IMR-90 (cell line): ENCODE measurements around the gene PACS1. TPM values are rescaled to one million over a fixed set of nuclear protein-coding genes. Genes with fewer than 3 reads are reported as not detected.
A peak's percentile ranks its signal among the peaks of the same experiment; 100 is the strongest.

Experiments
- ATAC-seq: fragments of 200-7000 bp; cut with Tn5 transposase; 2 replicates; pipeline ENCODE4 v1.9.1; 2020; ENCODE audit warnings: low read depth, mild to moderate bottlenecking, moderate library complexity
- BruUV-seq: library from RNA; stranded (reverse); fragments of 400-500 nt; replicated peaks from 2 replicates; lab custom pipeline; 2021; lab: Mats Ljungman, UMichigan
- CTCF ChIA-PET: fragments of 300-600 bp; formaldehyde crosslinking; extraction: SDS; loops from one replicate; lab custom pipeline; 2021; ENCODE audit warnings: antibody characterized with exemption; lab: Yijun Ruan, JAX
- POLR2A ChIA-PET: fragments of 300-600 bp; sonication (Branson Sonifier 250); formaldehyde crosslinking; loops from one replicate; lab custom pipeline; 2022; ENCODE audit warnings: antibody characterized with exemption; ENCODE audit not compliant: unreplicated experiment; lab: Charles Lee
- DNase-seq: peaks from one replicate; pipeline ENCODE4 v3.0.0; 2013
- H2AFZ ChIP-seq: replicated peaks from 2 replicates; pipeline ENCODE3; 2013; ENCODE audit warnings: low read length, mild to moderate bottlenecking; ENCODE audit not compliant: poor library complexity
- H2AK5ac ChIP-seq: 2 replicates; pipeline ENCODE4 v1.6.1; 2013; ENCODE audit warnings: low read depth, low read length, inconsistent platforms
- H2AK9ac ChIP-seq: replicated peaks from 2 replicates; pipeline ENCODE3; 2013; ENCODE audit warnings: mild to moderate bottlenecking, low read depth, low read length, moderate library complexity; ENCODE audit not compliant: poor library complexity
- H2BK120ac ChIP-seq: 2 replicates; pipeline ENCODE4 v1.6.1; 2013; ENCODE audit warnings: low read depth, low read length, inconsistent platforms
- H2BK15ac ChIP-seq: 3 replicates; pipeline ENCODE4 v1.6.1; 2013; ENCODE audit warnings: low read depth, low read length, inconsistent platforms
- H2BK20ac ChIP-seq: 2 replicates; pipeline ENCODE4 v1.6.1; 2013; ENCODE audit warnings: low read depth, mild to moderate bottlenecking, inconsistent platforms, low read length, moderate library complexity
- H2BK5ac ChIP-seq: 2 replicates; pipeline ENCODE4 v1.6.1; 2013; ENCODE audit warnings: mild to moderate bottlenecking, low read depth, low read length, inconsistent platforms; ENCODE audit not compliant: poor library complexity, severe bottlenecking
- H3K14ac ChIP-seq: replicated peaks from 2 replicates; pipeline ENCODE4 v1.6.1; 2013; ENCODE audit warnings: low read depth, low read length, inconsistent platforms
- H3K18ac ChIP-seq: 2 replicates; pipeline ENCODE4 v1.6.1; 2013; ENCODE audit warnings: low read depth, low read length, control low read depth
- H3K23ac ChIP-seq: 2 replicates; pipeline ENCODE4 v1.6.1; 2013; ENCODE audit warnings: low read depth, low read length, inconsistent platforms
- H3K27ac ChIP-seq: 2 replicates; pipeline ENCODE4 v1.5.1; 2013; ENCODE audit warnings: mild to moderate bottlenecking, control low read depth, low read length; ENCODE audit not compliant: insufficient read depth
- H3K27me3 ChIP-seq: 2 replicates; pipeline ENCODE4 v1.6.1; 2013; ENCODE audit warnings: low read length; ENCODE audit not compliant: control insufficient read depth, insufficient read depth
- H3K36me3 ChIP-seq: 2 replicates; pipeline ENCODE4 v1.6.1; 2013; ENCODE audit warnings: low read length, mixed read lengths; ENCODE audit not compliant: control insufficient read depth, insufficient read depth
- H3K4ac ChIP-seq: 2 replicates; pipeline ENCODE4 v1.6.1; 2013; ENCODE audit warnings: low read depth, low read length, inconsistent platforms
- H3K4me1 ChIP-seq: 2 replicates; pipeline ENCODE4 v1.6.1; 2013; ENCODE audit warnings: low read length, mixed read lengths; ENCODE audit not compliant: control insufficient read depth, insufficient read depth
- H3K4me2 ChIP-seq: 2 replicates; pipeline ENCODE4 v1.6.1; 2013; ENCODE audit warnings: low read depth, mild to moderate bottlenecking, control low read depth, low read length, moderate library complexity
- H3K4me3 ChIP-seq: 2 replicates; pipeline ENCODE4 v1.5.1; 2013; ENCODE audit warnings: low read depth, mild to moderate bottlenecking, control low read depth, low read length, moderate library complexity; ENCODE audit not compliant: insufficient read depth
- H3K56ac ChIP-seq: 2 replicates; pipeline ENCODE4 v1.6.1; 2013; ENCODE audit warnings: low read length, inconsistent platforms; ENCODE audit not compliant: insufficient read depth; ENCODE audit errors: extremely low read depth
- H3K79me1 ChIP-seq, 2 experiments: 2 replicates each; pipeline ENCODE4 v1.6.1; 2013; ENCODE audit warnings: low read length in 2 of 2, inconsistent platforms in 1 of 2, low read depth in 1 of 2
- H3K9ac ChIP-seq: 2 replicates; pipeline ENCODE4 v1.6.1; 2013; ENCODE audit warnings: low read depth, low read length, control low read depth
- H3K9me1 ChIP-seq: 2 replicates; pipeline ENCODE4 v1.6.1; 2013; ENCODE audit warnings: low read length, inconsistent platforms; ENCODE audit not compliant: insufficient read depth
- H3K9me3 ChIP-seq: 2 replicates; pipeline ENCODE4 v1.6.1; 2013; ENCODE audit warnings: low read length; ENCODE audit not compliant: control insufficient read depth, insufficient read depth
- H4K20me1 ChIP-seq: 2 replicates; pipeline ENCODE4 v1.6.1; 2013; ENCODE audit warnings: low read length, inconsistent platforms; ENCODE audit not compliant: insufficient read depth
- H4K5ac ChIP-seq: 2 replicates; pipeline ENCODE4 v1.6.1; 2013; ENCODE audit warnings: mild to moderate bottlenecking, low read depth, low read length, control low read depth
- H4K8ac ChIP-seq, 2 experiments: 2 replicates each; pipeline ENCODE4 v1.6.1; 2013; ENCODE audit warnings: low read depth in 2 of 2, low read length in 2 of 2, control low read depth in 1 of 2, inconsistent platforms in 1 of 2
- H4K91ac ChIP-seq: 2 replicates; pipeline ENCODE4 v1.6.1; 2013; ENCODE audit warnings: low read depth, low read length, inconsistent platforms; ENCODE audit not compliant: insufficient read depth
- BHLHE40 ChIP-seq: fragments of 150-350 bp; IDR thresholded peaks from 2 replicates; pipeline ENCODE4 v1.6.1; 2016; ENCODE audit warnings: mild to moderate bottlenecking, low read depth, low read length
- CEBPB ChIP-seq: IDR thresholded peaks from 2 replicates; pipeline ENCODE4 v1.6.1; 2012; ENCODE audit warnings: low read depth, low read length, improper control_type of control experiment
- CHD1 ChIP-seq: IDR thresholded peaks from 2 replicates; pipeline ENCODE4 v1.6.1; 2012; ENCODE audit warnings: low read depth, low read length, improper control_type of control experiment
- CTCF ChIP-seq: conservative IDR thresholded peaks from 2 replicates; pipeline ENCODE4 v1.5.1; 2012; ENCODE audit warnings: mild to moderate bottlenecking, low read depth, low read length, improper control_type of control experiment
- FOS ChIP-seq: fragments of 150-350 bp; IDR thresholded peaks from 2 replicates; pipeline ENCODE4 v1.6.1; 2016; ENCODE audit warnings: low read depth, low read length
- MAFK ChIP-seq: IDR thresholded peaks from 2 replicates; pipeline ENCODE4 v1.6.1; 2012; ENCODE audit warnings: low read depth, low read length, improper control_type of control experiment
- MAZ ChIP-seq: IDR thresholded peaks from 2 replicates; pipeline ENCODE4 v1.6.1; 2012; ENCODE audit warnings: low read depth, mild to moderate bottlenecking, low read length, improper control_type of control experiment, moderate library complexity, borderline replicate concordance
- MXI1 ChIP-seq: IDR thresholded peaks from 2 replicates; pipeline ENCODE4 v1.6.1; 2012; ENCODE audit warnings: low read depth, mild to moderate bottlenecking, low read length, moderate library complexity, borderline replicate concordance
- NFE2L2 ChIP-seq: fragments of 150-350 bp; IDR thresholded peaks from 2 replicates; pipeline ENCODE4 v1.6.1; 2016; ENCODE audit warnings: low read depth, mild to moderate bottlenecking, low read length
- POLR2A ChIP-seq: IDR thresholded peaks from 2 replicates; pipeline ENCODE4 v1.6.1; 2012; ENCODE audit warnings: mild to moderate bottlenecking, low read depth, low read length
- RAD21 ChIP-seq: IDR thresholded peaks from 2 replicates; pipeline ENCODE4 v1.6.1; 2012; ENCODE audit warnings: low read length, improper control_type of control experiment
- RCOR1 ChIP-seq: IDR thresholded peaks from 2 replicates; pipeline ENCODE4 v1.6.1; 2012; ENCODE audit warnings: mild to moderate bottlenecking, low read length, improper control_type of control experiment; ENCODE audit not compliant: insufficient replicate concordance
- RFX5 ChIP-seq: IDR thresholded peaks from 2 replicates; pipeline ENCODE4 v1.8.0; 2012; ENCODE audit warnings: low read depth, mild to moderate bottlenecking, low read length, moderate library complexity
- SMC3 ChIP-seq: fragments of 150-350 bp; IDR thresholded peaks from 2 replicates; pipeline ENCODE4 v1.6.1; 2016; ENCODE audit warnings: low read depth, mild to moderate bottlenecking, antibody characterized with exemption, low read length, moderate library complexity
- WGBS, 2 experiments: methylation state at CpG; one replicate each; pipeline versions ENCODE4 v1.1.5 to v1.1.7; 2013; ENCODE audit warnings: missing lambda C conversion rate in 2 of 2; ENCODE audit not compliant: insufficient read length in 1 of 2; ENCODE audit errors: extremely low coverage in 2 of 2; 5-methylcytosine and 5-hydroxymethylcytosine counted together
- dilution Hi-C: fragments of 300-500 bp; cut with HindIII; formaldehyde crosslinking; loops from one replicate; pipeline ENCODE4 v1.14.3; 2018; ENCODE audit warnings: low sequenced_read_pairs; ENCODE audit not compliant: unreplicated experiment
- in situ Hi-C: fragments of 300-500 bp; cut with MboI; formaldehyde crosslinking; loops from 3 replicates; pipeline ENCODE4 v1.14.3; 2019; ENCODE audit warnings: low sequenced_read_pairs, inconsistent platforms, mixed read lengths
- intact Hi-C: fragments of 100-400 bp; cut with micrococcal nuclease; formaldehyde crosslinking; loops from 2 replicates; pipeline ENCODE4 v1.10.0; 2022
- polyA plus RNA-seq, 3 experiments: library from polyadenylated mRNA; depleted of rRNA; stranded (reverse); fragments of >200 nt; gene quantifications; 2 replicates each; pipeline ENCODE4 v1.2.3, GENCODE V29; 2012; ENCODE audit warnings: low replicate concordance in 1 of 3
- total RNA-seq: library from RNA; depleted of rRNA; stranded (reverse); fragments of >200 nt; gene quantifications from 2 replicates; pipeline ENCODE4 v1.2.3, GENCODE V29; 2012
- TF ChIP-seq, protein P1 (sequence below): fragments of 150-350 bp; IDR thresholded peaks from 2 replicates; pipeline ENCODE4 v1.6.1; 2016; ENCODE audit warnings: low read depth, mild to moderate bottlenecking, low read length, moderate library complexity, borderline replicate concordance
- TF ChIP-seq, protein P2 (sequence below): fragments of 150-350 bp; IDR thresholded peaks from 2 replicates; pipeline ENCODE4 v1.6.1; 2017; ENCODE audit warnings: mild to moderate bottlenecking, antibody characterized with exemption, low read length, low read depth

The PACS1 gene
- total and polyA plus RNA-seq, 2 of the 4 experiments (the other 2 are of a cell fraction): 7.3 to 32.0 TPM

DNA sequence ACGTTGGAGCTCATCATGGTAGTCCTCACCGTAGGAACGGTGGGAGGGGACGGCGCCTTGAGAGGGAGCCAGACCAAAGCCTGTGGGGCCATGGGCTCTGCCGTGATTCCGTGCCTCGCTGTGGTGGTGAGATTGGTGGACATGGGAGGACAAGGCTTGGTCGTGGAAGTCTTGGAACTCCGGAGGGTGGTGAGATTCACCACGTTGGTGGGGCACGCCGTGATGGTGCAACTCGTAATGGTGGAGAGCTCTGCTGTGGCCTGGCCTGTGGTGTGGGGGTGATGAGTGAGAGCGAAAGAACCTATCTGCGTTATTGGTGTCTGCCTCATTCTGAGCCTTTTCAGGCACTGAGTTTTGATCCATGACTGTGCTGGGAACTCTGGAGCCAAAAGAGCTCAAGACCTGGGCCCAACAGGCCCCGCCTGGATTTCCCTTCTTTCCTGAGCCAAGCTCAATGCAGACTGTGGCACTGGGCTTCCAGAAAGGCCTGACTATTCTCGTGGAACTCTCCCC, 44.0 kb upstream of the PACS1 start, which contains the start of gene CATSPER1:
TSS of gene CATSPER1 (minus strand) at position 463 of the 513 bp plus-strand sequence. CDS start at position 363, 100 bp downstream.
- Histone ChIP-seq H2AK9ac (peak within 1 kb of the TSS; percentile 37), H3K14ac (no peak within 1 kb of the TSS), H3K36me3 (no peaks in the 10 kb centered on the region), H3K9ac (no peak within 1 kb of the TSS), H2AFZ (no peak within 1 kb of the TSS), H3K4me1 (peaks cover 6% of the 10 kb centered on the region), H3K9me3 (no peaks in the 10 kb centered on the region), H3K9me1 (no peaks in the 10 kb centered on the region), H3K27me3 (no peaks in the 10 kb centered on the region; the same call in 1 of the 2 replicates), H2BK5ac (no peak within 1 kb of the TSS), H2BK15ac (no peak within 1 kb of the TSS), H2AK5ac (no peak within 1 kb of the TSS), H3K4me3 (no peak within 1 kb of the TSS), H4K5ac (no peak within 1 kb of the TSS), H2BK120ac (no peak within 1 kb of the TSS), H3K56ac (no peak within 1 kb of the TSS), H4K91ac (no peak within 1 kb of the TSS), H3K27ac (no peak within 1 kb of the TSS), H3K4me2 (no peak within 1 kb of the TSS), H4K20me1 (no peaks in the 10 kb centered on the region), H4K8ac (no peak within 1 kb of the TSS), H2BK20ac (no peak within 1 kb of the TSS), H3K18ac (no peak within 1 kb of the TSS), H3K4ac (no peak within 1 kb of the TSS), H3K23ac (no peak within 1 kb of the TSS), H3K79me1 (peaks cover 0 to 4% of the 10 kb centered on the region in 2 experiments; a peak in 1 of 4 replicates)
- WGBS, 2 experiments: 90% methylated on average over 12 of the region's 18 CpGs; no CpG with 5 or more reads in 1 of the 2 experiments
- no peak for ATAC-seq
- BruUV-seq: no TSS peak
- intact Hi-C loops (no loop called here), dilution Hi-C loops (no loop called here), in situ Hi-C loops (no loop called here)
- ChIA-PET POLR2A (interaction anchor here (0.6 kb wide), 1 partner anchor 28 kb away, joined by 3 read pairs; no protein-coding TSS in a partner anchor), CTCF (interaction anchor here (0.6 kb wide), 1 partner anchor 124 kb away, joined by 4 read pairs; no protein-coding TSS in a partner anchor)
- TF ChIP-seq MAFK (no peak), MAZ (no peak), SMC3 (no peak), CTCF (no peak), CEBPB (no peak), FOS (no peak), MXI1 (no peak), NFE2L2 (no peak), RFX5 (no peak), RAD21 (no peak), BHLHE40 (no peak), POLR2A (no peak), CHD1 (no peak), RCOR1 (no peak)
- TF ChIP-seq, protein P1, sequence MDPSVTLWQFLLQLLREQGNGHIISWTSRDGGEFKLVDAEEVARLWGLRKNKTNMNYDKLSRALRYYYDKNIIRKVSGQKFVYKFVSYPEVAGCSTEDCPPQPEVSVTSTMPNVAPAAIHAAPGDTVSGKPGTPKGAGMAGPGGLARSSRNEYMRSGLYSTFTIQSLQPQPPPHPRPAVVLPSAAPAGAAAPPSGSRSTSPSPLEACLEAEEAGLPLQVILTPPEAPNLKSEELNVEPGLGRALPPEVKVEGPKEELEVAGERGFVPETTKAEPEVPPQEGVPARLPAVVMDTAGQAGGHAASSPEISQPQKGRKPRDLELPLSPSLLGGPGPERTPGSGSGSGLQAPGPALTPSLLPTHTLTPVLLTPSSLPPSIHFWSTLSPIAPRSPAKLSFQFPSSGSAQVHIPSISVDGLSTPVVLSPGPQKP: no peak
- TF ChIP-seq, protein P2, sequence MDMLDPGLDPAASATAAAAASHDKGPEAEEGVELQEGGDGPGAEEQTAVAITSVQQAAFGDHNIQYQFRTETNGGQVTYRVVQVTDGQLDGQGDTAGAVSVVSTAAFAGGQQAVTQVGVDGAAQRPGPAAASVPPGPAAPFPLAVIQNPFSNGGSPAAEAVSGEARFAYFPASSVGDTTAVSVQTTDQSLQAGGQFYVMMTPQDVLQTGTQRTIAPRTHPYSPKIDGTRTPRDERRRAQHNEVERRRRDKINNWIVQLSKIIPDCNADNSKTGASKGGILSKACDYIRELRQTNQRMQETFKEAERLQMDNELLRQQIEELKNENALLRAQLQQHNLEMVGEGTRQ: no peak
- DNase-seq: no peak
